Lower leg skin (tissue), 4 donors: ENCODE measurements around the gene PRDM16. TPM values are rescaled to one million over a fixed set of nuclear protein-coding genes. Genes with fewer than 3 reads are reported as not detected.

ENCODE experiments used
- DNase-seq, 2 donors: peaks; one replicate each; pipeline ENCODE4 v3.0.0-alpha.2; 2019; ENCODE audit warnings: low spot score in 2 of 2
- H3K4me3 ChIP-seq: fragments of 200-600 bp; sonication (generic); 2 replicates; pipeline ENCODE4 v1.5.1; 2017; ENCODE audit warnings: mild to moderate bottlenecking, low read depth; ENCODE audit not compliant: poor library complexity, severe bottlenecking
- POLR2A ChIP-seq, 2 donors: fragments of 450-650 bp; IDR thresholded peaks; one replicate each; pipeline ENCODE4 v1.6.1; 2016 to 2017; ENCODE audit warnings: antibody characterized with exemption in 2 of 2, mild to moderate bottlenecking in 1 of 2, moderate library complexity in 1 of 2
- WGBS, 2 donors: methylation state at CpG; one replicate each; pipeline ENCODE4 v1.1.5; 2018; 5-methylcytosine and 5-hydroxymethylcytosine counted together
- intact Hi-C: fragments of 100-400 bp; cut with DNase I; formaldehyde crosslinking; loops from one replicate; pipeline ENCODE4 v1.15.0; 2023; ENCODE audit warnings: low total_unique reads
- total RNA-seq, 4 donors: library from RNA; depleted of rRNA; stranded (reverse); fragments of >200 nt; gene quantifications; one replicate each; pipeline ENCODE4 v1.1.0, GENCODE V29; 2016
- TF ChIP-seq, protein P1 (sequence below), 3 donors: fragments of 450-650 bp; IDR thresholded peaks; one replicate each; pipeline ENCODE4 v1.5.1; 2016; ENCODE audit warnings: antibody characterized with exemption in 3 of 3, mild to moderate bottlenecking in 3 of 3, moderate library complexity in 2 of 3

The PRDM16 gene
- total RNA-seq, 4 donors from 2014 or later: 0.08 to 0.91 (median 0.56) TPM; not detected in 1

DNA sequence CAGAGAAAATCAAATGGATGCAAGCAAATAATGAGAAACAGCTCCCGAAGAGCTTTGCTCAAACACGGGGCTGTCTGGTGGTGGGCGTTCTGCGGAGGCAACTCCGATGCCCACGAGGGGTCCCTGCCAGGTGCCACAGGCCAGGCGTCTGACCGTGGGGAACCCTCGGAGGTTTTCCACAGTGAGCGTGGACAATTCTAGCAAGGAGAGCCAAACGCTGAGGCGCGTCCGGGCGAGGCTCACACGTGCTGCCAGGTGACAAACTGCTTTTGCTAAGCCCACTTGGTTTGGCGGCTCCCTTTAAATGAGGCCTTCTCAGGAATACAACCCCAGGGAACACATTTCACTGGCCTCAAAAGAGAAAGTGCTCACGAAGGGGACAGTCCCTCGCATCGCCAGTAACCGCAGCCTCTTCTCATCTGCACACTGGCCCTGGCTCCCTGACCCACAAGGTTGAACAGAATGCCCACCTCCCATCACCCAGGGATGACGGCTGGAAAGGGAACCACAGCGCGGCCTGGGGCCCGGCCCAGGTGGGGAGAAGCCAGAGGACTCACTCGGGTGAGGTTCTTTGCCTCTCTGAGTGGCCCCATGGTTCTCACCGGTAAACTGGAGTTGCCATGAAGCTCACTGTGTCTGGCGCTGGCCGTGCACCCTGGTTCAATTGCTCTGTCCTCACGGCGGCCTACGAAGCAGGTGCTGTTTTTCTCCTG lies 97.4 kb downstream of the PRDM16 start:
- intact Hi-C loops: no loop called here
- TF ChIP-seq, protein P1, sequence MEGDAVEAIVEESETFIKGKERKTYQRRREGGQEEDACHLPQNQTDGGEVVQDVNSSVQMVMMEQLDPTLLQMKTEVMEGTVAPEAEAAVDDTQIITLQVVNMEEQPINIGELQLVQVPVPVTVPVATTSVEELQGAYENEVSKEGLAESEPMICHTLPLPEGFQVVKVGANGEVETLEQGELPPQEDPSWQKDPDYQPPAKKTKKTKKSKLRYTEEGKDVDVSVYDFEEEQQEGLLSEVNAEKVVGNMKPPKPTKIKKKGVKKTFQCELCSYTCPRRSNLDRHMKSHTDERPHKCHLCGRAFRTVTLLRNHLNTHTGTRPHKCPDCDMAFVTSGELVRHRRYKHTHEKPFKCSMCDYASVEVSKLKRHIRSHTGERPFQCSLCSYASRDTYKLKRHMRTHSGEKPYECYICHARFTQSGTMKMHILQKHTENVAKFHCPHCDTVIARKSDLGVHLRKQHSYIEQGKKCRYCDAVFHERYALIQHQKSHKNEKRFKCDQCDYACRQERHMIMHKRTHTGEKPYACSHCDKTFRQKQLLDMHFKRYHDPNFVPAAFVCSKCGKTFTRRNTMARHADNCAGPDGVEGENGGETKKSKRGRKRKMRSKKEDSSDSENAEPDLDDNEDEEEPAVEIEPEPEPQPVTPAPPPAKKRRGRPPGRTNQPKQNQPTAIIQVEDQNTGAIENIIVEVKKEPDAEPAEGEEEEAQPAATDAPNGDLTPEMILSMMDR (IDR thresholded peaks at IDR 0.05): no peak
- TF ChIP-seq POLR2A (IDR thresholded peaks at IDR 0.05): no peak
- WGBS, 2 donors: 58 to 79% methylated on average over 30 to 32 of the region's 32 CpGs
- DNase-seq: no peak
- no peak overlapping the region for H3K4me3 ChIP-seq

DNA sequence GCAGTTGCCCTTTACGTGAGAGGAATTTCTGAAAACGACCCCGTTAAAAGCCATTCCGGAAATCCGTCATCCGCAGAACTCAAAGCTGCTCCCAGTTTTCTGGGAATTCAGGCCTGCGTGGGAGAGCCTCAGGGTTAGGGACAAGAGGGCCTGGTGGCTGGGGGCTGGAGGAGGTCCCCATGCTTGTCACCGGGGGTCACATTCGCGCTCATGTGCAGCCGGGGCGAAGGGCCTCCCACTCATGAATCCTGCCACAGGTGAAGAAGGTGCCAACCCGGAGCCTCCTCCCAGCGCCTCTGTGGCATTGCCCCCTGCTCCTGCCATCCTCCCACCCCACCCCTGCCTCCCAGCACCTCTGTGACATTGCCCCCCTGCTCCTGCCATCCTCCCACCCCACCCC lies 98.3 kb downstream of the PRDM16 start:
- no peak for TF ChIP-seq POLR2A (IDR thresholded peaks at IDR 0.05)
- TF ChIP-seq, protein P1 (IDR thresholded peaks at IDR 0.05): no peak
- 87 to 88% methylated on average over 14 of the region's 14 CpGs for WGBS, 2 donors
- DNase-seq: no peak
- H3K4me3 ChIP-seq: no peak overlapping the region
- intact Hi-C loops: no loop called here

DNA sequence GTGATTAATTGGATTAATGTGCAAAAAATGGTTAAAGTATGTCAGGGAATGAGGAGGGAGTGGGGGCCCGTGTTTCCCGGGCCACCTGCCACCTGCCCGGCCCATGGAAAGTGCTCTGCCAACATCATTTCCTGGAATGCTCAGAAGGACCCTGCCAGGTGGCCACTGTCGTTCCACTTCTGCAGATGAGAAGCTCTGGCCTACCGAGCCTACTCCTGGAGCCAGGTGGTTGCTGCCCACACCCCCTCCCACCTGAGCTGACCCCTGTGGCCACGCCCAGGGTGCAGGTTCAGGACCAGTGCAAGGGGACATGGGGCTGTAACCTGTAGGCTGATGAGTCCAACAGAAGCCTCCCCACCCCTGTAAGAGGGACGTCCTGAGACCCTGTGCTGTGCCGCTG lies 99.7 kb downstream of the PRDM16 start:
- 51 to 59% methylated on average over 8 of the region's 8 CpGs for WGBS, 2 donors
- intact Hi-C loops: no loop called here
- no peak overlapping the region for H3K4me3 ChIP-seq
- no peak for TF ChIP-seq POLR2A (IDR thresholded peaks at IDR 0.05)
- TF ChIP-seq, protein P1 (IDR thresholded peaks at IDR 0.05): no peak
- DNase-seq: no peak

DNA sequence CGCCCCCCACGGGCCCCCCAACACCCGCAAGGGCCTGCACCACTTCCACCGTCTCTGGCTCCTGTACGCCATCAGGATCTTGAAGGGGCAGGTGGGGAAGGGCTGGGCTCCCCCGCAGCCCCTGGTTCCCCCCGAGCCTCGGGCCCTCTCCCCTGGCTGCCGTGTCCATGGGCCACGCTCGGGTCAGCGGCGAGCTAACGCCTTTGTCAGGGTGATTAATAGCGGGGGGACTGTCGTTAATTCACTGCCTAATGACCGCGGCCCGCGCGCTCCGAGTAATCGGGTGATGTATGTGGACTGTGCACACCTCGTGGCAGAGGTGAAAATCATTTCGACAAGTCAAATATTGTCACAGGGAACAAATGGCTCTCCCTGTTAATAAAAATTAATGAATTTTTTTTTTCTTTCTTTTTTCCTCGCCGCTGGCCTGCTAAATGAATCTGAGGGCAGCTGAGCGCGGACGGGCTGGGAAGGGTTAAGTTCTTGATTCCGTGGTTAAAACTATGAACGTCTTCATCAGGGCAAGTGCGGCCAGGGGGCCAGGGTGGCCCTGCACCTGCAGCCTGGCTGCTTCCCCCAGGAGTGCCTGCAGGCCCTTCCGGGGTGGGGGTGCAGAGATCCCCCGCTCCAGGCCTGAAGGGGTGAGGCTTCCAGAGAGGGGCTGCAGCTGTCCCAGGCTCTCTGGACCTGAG lies 100.8 kb downstream of the PRDM16 start:
- H3K4me3 ChIP-seq: no peak overlapping the region
- TF ChIP-seq POLR2A (IDR thresholded peaks at IDR 0.05): no peak
- TF ChIP-seq, protein P1 (IDR thresholded peaks at IDR 0.05): no peak
- intact Hi-C loops: no loop called here
- WGBS, 2 donors: 73 to 75% methylated on average over 35 of the region's 35 CpGs
- no peak for DNase-seq

DNA sequence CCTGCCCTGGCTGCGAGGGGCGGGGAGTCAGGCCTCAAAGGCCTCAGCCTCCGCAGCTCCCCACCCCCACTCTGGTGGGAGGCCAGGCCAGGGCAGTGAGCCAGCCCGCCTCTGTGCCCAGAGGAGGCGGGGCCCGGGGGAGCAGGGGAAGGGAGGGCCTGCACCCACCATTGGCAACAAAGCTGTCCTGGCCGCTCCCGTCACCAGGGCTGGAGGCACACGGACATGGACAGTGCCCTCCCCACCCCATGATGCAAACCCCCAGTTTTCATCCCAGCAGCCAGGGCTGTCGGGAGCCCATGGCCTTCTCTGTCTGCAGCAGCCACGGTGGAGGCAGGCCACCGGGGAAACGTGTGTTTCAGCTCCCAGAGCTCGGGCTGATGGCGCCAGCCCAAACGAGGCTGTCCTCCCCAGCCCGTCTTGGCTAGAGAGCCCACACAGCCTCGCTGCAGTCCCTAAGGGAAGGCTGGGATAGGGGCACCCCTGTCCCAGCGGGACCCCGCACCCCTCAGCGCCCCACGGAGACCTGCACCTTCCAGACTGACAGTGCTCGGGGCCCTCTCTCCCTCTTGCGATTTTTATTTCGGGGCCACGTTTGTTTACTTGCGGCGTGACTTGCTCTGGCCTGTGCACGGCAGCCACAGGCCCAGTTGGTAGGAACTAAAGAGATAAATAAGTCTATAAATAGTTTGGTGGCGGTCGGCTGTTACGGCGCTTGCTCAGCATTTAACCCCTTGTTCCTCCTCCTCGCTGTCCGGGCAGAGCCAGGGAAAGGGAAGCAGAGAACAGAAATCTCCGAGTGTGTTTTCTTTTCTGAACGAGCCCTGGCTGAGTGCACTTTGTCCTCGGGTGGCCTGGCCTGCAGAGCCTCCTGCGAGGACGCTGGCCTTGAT lies 101.8 kb downstream of the PRDM16 start:
- 2 to 5% methylated on average over 23 of the region's 40 CpGs for WGBS, 2 donors
- intact Hi-C loops: no loop called here
- no peak for TF ChIP-seq POLR2A (IDR thresholded peaks at IDR 0.05)
- TF ChIP-seq, protein P1 (IDR thresholded peaks at IDR 0.05): no peak
- H3K4me3 ChIP-seq: no peak overlapping the region
- DNase-seq: peak; percentile 31 to 90
